ENCODE measurements around the gene GNB1. TPM values are rescaled to one million over a fixed set of nuclear protein-coding genes. Genes with fewer than 3 reads are reported as not detected.
"Not testable (repeated sequence)": the region's sequence is repeated elsewhere in the genome, so short reads cannot be mapped to it uniquely, and the experiment has no call there.

Gene GNB1
- total and polyA plus RNA-seq, 2 donors (not counting 1 experiment from before 2014, with no cell fraction given), result 91.3 to 485 TPM

DNA sequence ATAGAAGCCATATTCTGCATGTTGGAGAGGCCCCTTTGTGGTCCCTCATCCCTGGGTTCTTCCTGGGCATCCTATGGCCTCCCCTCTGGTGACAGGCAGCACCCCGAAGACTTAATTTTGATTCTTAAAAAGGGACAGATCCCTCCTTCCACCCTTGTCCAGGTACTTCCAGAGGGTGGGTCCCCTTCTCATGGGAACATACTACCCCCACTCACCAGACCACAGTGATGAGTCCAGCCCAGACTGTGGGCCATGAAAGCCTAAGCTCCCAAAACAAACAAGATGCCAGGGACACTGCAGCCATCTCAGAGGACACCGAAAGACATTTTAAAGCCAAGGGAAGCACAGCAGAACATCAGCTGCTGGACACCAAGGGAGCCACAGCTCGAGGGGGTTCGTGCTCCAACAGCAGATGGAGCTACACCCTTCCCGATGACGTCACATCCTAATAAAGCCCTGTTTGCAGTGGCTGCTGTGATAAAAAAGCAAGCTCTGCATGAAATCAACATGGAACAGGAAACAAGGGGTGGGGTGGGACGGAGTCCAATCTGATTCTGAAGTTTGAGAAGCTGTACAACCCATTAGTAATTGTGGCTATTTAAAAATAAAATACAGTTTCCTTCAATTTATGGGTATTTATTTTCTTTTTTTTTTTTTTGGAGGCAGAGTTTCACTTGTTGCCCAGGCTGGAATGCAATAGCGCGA, 32.4 kb downstream of the GNB1 start:
- Histone ChIP-seq H3K79me2 (ENCODE audit: control insufficient read depth, insufficient read depth, low read length) (peaks cover 99% of the 10 kb centered on the region), H3K4me3 (replicated peaks in 1 of 4; ENCODE audit: control extremely low read depth in 1 of 4, insufficient read depth in 1 of 4, low read depth in 3 of 4, low read length in 4 of 4) (peak overlapping the region in 1 of 4 experiments; percentile 34), H3K27ac (ENCODE audit: insufficient read depth, low read length) (peak overlapping the region; percentile 64), H3K4me2 (ENCODE audit: extremely low read depth, insufficient read depth, low read length) (peak overlapping the region; percentile 26), H3K9me3 (ENCODE audit: control insufficient read depth, insufficient read depth, low read depth, low read length) (no peaks in the 10 kb centered on the region), H2AFZ (ENCODE audit: low read length) (no peak overlapping the region), H4K20me1 (ENCODE audit: control insufficient read depth, extremely low read depth, insufficient read depth, low read length) (peaks cover 3% of the 10 kb centered on the region), H3K27me3 (ENCODE audit: control insufficient read depth, insufficient read depth, low read length) (no peaks in the 10 kb centered on the region), H3K9ac (ENCODE audit: insufficient read depth, low read length) (no peak overlapping the region), H3K4me1 (ENCODE audit: control insufficient read depth, extremely low read depth, insufficient read depth, low read length) (peaks cover 13% of the 10 kb centered on the region), H3K36me3 (ENCODE audit: control insufficient read depth, insufficient read depth, low read length) (no peaks in the 10 kb centered on the region)
- DNase-seq (ENCODE audit: low read depth in 2 of 2), result peak; percentile 82 to 87
- TF ChIP-seq EZH2 (IDR thresholded peaks at IDR 0.05; ENCODE audit: low read length, missing control alignments) (no peak), CTCF (conservative IDR thresholded peaks at IDR 0.05 in 1 of 2, IDR thresholded peaks at IDR 0.05 in 1 of 2; ENCODE audit: low read depth in 1 of 2, low read length in 2 of 2) (peak; percentile 47 to 54)

- H3K4me2 ChIP-seq (ENCODE audit: extremely low read depth, insufficient read depth, low read length), result no peak overlapping the region
- DNase-seq (ENCODE audit: low read depth in 2 of 2), result no peak
- no peak overlapping the region for H2AFZ ChIP-seq (ENCODE audit: low read length)
- no peak overlapping the region for H3K27ac ChIP-seq (ENCODE audit: insufficient read depth, low read length)
- H3K79me2 ChIP-seq (ENCODE audit: control insufficient read depth, insufficient read depth, low read length), result peaks cover 99% of the 10 kb centered on the region
- no peaks in the 10 kb centered on the region for H3K27me3 ChIP-seq (ENCODE audit: control insufficient read depth, insufficient read depth, low read length)
- no peak overlapping the region for H3K4me3 ChIP-seq (replicated peaks in 1 of 4; ENCODE audit: control extremely low read depth in 1 of 4, insufficient read depth in 1 of 4, low read depth in 3 of 4, low read length in 4 of 4)
- TF ChIP-seq CTCF (conservative IDR thresholded peaks at IDR 0.05 in 1 of 2, IDR thresholded peaks at IDR 0.05 in 1 of 2; ENCODE audit: low read depth in 1 of 2, low read length in 2 of 2) (no peak), EZH2 (IDR thresholded peaks at IDR 0.05; ENCODE audit: low read length, missing control alignments) (no peak)
- peaks cover 11% of the 10 kb centered on the region for H3K4me1 ChIP-seq (ENCODE audit: control insufficient read depth, extremely low read depth, insufficient read depth, low read length)
- H3K9me3 ChIP-seq (ENCODE audit: control insufficient read depth, insufficient read depth, low read depth, low read length), result no peaks in the 10 kb centered on the region
- no peak overlapping the region for H3K9ac ChIP-seq (ENCODE audit: insufficient read depth, low read length)
- peaks cover 3% of the 10 kb centered on the region for H4K20me1 ChIP-seq (ENCODE audit: control insufficient read depth, extremely low read depth, insufficient read depth, low read length)
- H3K36me3 ChIP-seq (ENCODE audit: control insufficient read depth, insufficient read depth, low read length), result no peaks in the 10 kb centered on the region
Observed at GRCh38 chr1:1857096-1857703, 33.7 kb downstream of the GNB1 start.

DNA sequence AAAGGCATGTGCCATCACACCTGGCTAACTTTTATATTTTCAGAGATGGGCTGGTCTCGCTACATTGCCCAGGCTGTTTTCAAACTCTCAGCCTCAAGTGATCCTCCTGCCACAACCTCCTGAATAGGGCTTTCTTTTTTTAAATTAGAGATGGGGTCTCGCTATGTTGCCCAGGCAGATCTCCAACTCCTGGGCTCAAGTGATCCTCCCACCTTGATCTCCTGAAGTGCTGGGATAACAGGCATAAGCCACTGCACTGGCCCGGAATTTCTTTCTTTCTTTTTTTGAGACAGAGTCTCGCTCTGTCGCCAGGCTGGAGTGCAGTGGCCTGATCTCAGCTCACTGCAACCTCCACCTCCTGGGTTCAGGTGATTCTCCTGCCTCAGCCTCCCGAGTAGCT, 34.7 kb downstream of the GNB1 start:
- Histone ChIP-seq H3K79me2 (ENCODE audit: control insufficient read depth, insufficient read depth, low read length) (peaks cover 97% of the 10 kb centered on the region), H3K4me1 (ENCODE audit: control insufficient read depth, extremely low read depth, insufficient read depth, low read length) (peaks cover 11% of the 10 kb centered on the region)
- H3K36me3 ChIP-seq (ENCODE audit: control insufficient read depth, insufficient read depth, low read length); H3K9me3 ChIP-seq (ENCODE audit: control insufficient read depth, insufficient read depth, low read depth, low read length); H2AFZ ChIP-seq (ENCODE audit: low read length); H3K4me3 ChIP-seq (replicated peaks in 1 of 4; ENCODE audit: control extremely low read depth in 1 of 4, insufficient read depth in 1 of 4, low read depth in 3 of 4, low read length in 4 of 4); H3K27ac ChIP-seq (ENCODE audit: insufficient read depth, low read length); H3K4me2 ChIP-seq (ENCODE audit: extremely low read depth, insufficient read depth, low read length); H4K20me1 ChIP-seq (ENCODE audit: control insufficient read depth, extremely low read depth, insufficient read depth, low read length); DNase-seq (ENCODE audit: low read depth in 2 of 2); H3K9ac ChIP-seq (ENCODE audit: insufficient read depth, low read length); H3K27me3 ChIP-seq (ENCODE audit: control insufficient read depth, insufficient read depth, low read length): not testable (repeated sequence)
